NCI-H2029 treated with DMSO at 0.1 percent for 48 hours (cell line): Measurements from ENCODE around the gene TNK2.
A peak's percentile ranks its signal among the peaks of the same experiment; 100 is the strongest.
"Not testable (repeated sequence)": the region's sequence is repeated elsewhere in the genome, so short reads cannot be mapped to it uniquely, and the experiment has no call there.

Experiments
- DNase-seq: peaks from one replicate; lab custom pipeline; 2025; lab: John Stamatoyannopoulos, UW

The TNK2 gene

GRCh38 chr3:195907934-195908693 lies at the start of gene TNK2:
TSS of gene TNK2 (minus strand) at chr3:195908551. CDS start at chr3:195888588, 19,963 bp downstream.
- DNase-seq = peak; percentile 62

DNA sequence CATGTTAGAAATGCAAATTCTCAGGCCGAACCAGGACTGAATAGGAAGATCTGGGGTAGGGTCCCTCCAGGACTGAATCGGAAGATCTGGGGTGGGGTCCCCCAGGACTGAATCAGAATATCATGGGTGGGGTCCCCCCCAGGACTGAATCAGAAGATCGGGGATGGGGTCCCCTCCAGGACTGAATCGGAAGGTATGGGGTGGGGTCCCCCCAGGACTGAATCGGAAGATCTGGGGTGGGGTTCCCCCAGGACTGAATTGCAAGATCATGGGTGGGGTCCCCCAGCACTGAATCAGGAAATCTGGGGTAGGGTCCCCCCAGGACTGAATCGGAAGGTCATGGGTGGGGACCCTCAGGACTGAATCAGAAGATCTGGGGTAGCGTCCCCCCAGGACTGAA lies 48.2 kb upstream of the TNK2 start:
- DNase-seq = no peak

DNA sequence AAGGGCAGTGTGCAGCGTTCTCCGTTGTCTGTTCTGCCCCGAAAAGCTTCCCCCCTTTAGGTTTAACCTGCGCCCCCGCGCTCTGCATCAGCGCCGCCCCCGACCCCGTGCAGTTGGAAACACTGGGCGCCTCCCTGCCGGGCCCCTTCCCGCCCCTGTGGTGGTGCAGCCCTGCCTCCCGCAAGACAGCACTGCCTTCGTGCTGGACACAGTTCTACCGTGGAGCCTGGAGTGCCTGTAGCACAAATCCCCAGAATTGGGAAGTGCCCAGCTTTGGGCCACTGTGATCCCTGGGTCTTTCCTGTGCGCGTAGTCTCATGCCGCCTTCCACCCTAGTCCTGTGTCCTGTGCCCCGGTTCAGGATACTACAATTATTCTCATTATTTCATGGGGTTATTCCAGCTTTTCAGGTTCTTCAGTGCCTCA lies 47.1 kb upstream of the TNK2 start:
- not testable (repeated sequence) for DNase-seq

DNA sequence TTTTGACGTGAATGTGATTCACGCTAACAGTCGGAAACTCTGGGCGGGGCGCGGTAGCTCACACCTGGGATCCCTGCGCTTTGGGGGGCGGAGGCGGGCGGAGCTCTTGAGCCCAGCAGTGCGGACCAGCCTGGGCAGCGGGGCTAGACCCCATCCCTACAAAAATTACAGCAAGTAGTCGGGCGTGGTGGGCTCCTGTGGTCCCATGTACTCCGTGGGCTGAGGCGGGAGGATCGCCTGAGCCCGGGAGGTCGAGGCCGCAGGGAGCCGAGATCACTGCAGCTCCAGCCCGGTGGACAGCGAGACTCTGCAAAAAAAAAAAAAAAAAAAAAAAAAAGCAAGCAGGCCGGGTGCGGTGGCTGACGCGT lies 46.4 kb upstream of the TNK2 start:
- DNase-seq = not testable (repeated sequence)

DNA sequence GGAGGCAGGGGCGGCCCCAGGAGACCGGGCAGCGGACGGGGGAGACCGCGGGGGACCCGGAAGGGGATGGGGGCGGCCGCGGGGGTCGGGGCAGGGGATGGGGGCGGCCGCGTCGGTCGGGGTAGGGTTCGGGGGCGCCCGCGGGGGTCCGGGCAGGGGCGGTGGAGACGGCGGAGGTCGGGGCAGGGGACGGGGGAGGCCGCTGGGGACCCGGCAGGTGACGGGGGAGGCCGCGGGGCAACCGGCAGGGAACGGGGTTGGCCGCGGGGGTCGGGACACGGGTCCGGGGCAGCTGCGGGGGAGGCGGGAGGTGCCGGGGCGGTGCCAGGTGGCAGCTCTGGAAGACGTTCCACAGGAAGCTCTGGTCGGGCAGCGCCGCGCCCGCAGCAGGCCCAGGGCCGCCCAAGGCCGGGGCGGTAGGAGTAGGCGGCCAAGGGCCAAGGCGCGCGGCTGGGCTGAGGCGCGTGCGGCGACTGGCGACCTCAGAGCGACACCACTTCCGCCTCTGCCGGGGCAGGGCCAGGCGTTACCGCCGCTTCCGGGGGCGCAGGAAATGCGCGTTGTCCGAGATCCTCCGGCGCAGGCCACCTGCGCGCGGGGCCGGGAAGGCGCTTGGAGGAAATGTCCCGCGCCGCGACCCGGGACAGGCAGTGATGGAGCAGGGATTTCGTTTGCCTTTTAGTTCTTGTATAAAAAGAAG lies 45.9 kb upstream of the TNK2 start:
- DNase-seq = not testable (repeated sequence)

- DNase-seq = not testable (repeated sequence)
Measured at GRCh38 chr3:195952590-195952989, 44.2 kb upstream of the TNK2 start.

GRCh38 chr3:195951443-195952177 lies 43.3 kb upstream of the TNK2 start:
- DNase-seq = not testable (repeated sequence)

DNA sequence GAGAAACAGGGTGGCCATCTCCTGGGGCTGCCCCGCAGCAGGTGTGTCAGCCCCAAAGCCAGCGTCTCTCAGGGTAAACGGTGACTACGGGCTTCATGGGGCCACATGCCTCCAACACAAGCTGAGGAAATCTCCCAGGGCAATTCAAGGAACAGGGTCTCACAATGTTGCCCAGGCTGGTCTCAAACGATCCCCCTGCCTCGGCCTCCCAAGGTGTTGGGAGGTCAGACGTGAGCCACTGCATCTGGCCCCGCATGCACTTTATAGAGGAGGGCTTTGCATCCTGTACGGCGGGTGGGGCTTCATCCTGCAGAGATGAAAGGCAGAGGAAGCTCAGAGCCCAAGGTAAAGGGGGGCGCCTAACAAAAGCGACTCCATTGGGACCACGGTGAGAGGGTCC lies 42.4 kb upstream of the TNK2 start:
- not testable (repeated sequence) for DNase-seq

GRCh38 chr3:195950164-195950563 lies 41.8 kb upstream of the TNK2 start:
- not testable (repeated sequence) for DNase-seq

DNA sequence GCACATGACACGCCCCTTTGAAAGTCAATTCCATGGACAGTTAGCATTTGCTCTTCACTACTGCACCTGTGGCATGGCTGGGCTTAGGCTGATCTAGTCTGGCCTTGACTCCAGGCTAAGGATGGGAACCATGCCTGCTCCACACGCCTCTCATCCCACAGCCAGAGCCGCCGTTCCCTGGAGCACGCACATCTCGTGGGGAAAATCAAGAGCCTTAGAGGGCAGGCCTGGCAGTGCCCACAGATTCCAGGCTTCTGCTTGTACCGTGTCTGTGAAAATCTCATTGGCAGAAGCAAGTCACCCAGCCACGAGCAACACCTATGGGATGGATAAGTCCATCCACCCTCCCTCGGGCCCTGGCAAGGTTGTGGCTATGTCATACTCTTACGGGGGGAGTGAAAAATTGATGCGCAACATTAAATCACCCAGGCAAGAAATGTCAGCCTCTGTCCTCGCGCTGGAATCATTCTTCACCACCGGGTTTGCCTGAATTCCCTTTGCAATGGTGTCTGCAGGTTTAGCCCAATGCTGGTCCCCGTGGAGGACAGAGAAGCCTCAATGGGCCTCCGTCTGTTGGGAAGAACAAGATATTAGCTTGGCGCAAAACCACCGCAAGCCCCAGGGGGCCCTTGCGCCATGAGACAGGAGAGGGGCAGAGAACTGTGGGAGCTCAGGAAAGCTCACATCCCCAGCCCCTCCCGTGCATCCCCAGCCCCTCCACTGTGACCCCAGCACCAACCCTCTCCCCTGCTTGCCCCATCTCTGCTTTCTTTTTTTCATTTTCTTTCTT lies 38.8 kb upstream of the TNK2 start:
- DNase-seq = not testable (repeated sequence)

DNA sequence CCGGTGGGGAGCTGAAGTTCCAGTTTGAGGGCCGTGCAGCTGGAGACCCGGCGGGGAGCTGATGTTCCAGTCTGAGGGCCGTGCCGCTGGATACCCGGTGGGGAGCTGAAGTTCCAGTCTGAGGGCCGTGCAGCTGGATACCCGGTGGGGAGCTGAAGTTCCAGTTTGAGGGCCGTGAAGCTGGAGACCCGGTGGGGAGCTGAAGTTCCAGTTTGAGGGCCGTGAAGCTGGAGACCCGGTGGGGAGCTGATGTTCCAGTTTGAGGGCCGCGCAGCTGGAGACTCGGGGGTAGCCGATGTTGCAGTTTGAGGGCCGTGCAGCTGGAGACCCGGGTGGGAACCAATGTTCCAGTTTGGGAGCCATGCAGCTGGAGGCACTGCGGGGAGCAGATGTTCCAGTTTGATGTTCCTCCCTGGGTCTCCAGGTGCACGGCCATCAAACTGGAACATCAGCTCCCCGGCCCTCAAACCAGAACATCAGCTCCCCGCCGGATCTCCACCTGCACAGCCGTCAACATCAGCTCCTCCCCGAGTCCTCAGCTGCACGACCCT lies 33.0 kb upstream of the TNK2 start:
- DNase-seq = not testable (repeated sequence)

GRCh38 chr3:195940806-195941205 lies 32.5 kb upstream of the TNK2 start:
- not testable (repeated sequence) for DNase-seq

DNA sequence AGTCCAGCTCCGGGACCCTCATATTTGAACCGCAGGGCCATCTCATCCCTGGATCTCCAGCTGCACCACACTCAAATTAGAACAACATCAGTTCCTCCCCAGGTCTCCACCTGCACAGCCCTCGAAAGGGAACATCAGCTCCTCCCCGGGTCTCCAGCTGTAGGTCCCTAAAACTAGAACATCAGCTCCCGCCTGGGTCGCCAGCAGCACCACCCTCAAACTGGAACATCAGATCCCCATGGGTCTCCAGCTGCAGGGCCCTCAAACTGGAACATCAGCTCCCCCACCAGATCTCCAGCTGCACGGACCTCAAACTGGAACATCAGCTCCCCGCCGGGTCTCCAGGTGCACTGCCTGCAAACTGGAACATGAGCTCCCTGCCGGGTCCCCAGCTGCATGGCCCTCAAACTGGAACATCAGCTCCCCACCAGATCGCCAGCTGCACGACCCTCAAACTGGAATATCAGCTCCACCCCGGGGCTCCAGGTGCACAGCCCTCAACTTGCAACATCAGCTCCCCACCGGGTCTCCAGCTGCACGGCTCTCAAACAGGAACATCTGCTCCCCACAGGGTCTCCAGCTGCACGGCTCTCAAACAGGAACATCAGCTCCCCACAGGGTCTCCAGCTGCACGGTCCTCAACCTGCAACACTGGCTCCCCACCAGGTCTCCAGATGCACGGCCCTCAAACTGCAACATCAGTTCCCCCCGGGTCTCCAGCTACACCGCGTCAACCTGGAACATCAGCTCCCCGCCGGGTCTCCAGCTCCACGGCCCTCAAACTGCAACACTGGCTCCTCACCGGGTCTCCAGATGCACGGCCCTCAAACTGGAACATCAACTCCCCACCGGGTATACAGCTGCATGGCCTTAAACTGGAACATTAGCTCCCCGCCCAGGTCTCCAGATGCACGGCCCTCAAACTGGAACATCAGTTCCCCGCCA lies 31.4 kb upstream of the TNK2 start:
- DNase-seq = not testable (repeated sequence)

- not testable (repeated sequence) for DNase-seq
Measured at GRCh38 chr3:195933044-195933430, 24.7 kb upstream of the TNK2 start.

- DNase-seq = no peak
Measured at GRCh38 chr3:195932418-195933043, 24.2 kb upstream of the TNK2 start.

DNA sequence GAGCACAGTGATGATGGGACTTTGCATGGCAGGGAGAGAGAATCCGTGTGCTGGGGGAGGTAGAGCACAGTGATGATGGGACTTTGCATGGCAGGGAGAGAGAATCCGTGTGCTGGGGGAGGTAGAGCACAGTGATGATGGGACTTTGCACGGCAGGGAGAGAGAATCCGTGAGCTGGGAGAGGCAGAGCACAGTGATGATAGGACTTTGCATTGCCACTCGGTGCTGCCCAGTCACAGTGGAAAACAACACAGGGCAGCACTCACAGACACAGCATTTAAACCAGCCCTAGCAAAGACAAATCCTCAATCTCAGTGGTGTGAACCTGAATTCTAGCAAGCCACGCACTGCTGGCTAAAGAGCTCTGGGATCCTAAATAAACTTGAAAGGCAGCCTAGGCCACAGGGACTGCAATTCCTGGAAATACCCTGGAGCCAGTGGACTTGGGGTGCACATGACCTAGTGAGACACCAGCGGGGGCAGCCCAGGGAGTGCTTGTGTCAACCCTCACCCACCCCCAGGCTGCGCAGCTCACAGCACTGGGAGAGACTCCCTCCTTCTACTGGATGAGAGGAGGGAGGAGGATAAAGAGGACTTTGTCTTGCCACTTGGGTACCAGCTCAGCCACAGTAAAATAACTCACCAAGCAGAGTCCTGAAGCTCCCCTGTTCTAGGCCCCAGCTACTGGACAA lies 23.4 kb upstream of the TNK2 start:
- no peak for DNase-seq

- no peak for DNase-seq
Measured at GRCh38 chr3:195929452-195929851, 21.1 kb upstream of the TNK2 start.

- DNase-seq = no peak
Measured at GRCh38 chr3:195921334-195921791, 13.0 kb upstream of the TNK2 start.

DNA sequence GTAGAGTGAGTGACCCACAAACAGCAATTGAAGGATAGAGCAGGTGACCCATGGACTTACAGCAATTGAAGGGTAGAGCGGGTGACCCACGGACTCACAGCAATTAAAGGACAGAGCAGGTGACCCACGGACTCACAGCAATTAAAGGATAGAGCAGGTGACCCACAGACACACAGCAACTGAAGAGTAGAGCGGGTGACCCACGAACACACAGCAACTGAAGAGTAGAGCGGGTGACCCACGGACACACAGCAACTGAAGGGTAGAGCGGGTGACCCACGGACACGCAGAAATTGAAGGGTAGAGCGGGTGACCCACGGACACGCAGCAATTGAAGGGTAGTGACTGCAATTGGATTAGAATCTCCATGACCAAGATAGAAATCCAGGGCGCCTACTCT lies 9.8 kb upstream of the TNK2 start:
- DNase-seq = no peak
